A673 (cell line): Measurements from ENCODE around the gene MAN1A2. TPM values are rescaled to one million over a fixed set of nuclear protein-coding genes. Genes with fewer than 3 reads are reported as not detected.

Experiments
- BruUV-seq: library from RNA; stranded (reverse); fragments of 400-500 nt; replicated peaks from 2 replicates; lab custom pipeline; 2021; lab: Mats Ljungman, UMichigan
- CTCF ChIA-PET: fragments of 300-600 bp; sonication (Branson Sonifier 250); formaldehyde crosslinking; loops from one replicate; lab custom pipeline; 2022; ENCODE audit warnings: antibody characterized with exemption; lab: Charles Lee
- POLR2A ChIA-PET: fragments of 300-600 bp; sonication (Branson Sonifier 250); formaldehyde crosslinking; loops from one replicate; lab custom pipeline; 2022; ENCODE audit warnings: antibody characterized with exemption; ENCODE audit not compliant: low non-redundant PET; lab: Charles Lee
- DNase-seq: peaks from one replicate; pipeline ENCODE4 v3.0.0-alpha.2; 2015; ENCODE audit warnings: low spot score
- H3K27ac ChIP-seq: fragments of 200-600 bp; sonication (generic); 2 replicates; pipeline ENCODE4 v1.5.1; 2016; ENCODE audit warnings: mixed run types, low read depth, mild to moderate bottlenecking, mixed read lengths, antibody characterized with exemption, low read length; ENCODE audit not compliant: poor library complexity, severe bottlenecking
- H3K27me3 ChIP-seq: fragments of 200-600 bp; sonication (generic); replicated peaks from 2 replicates; pipeline ENCODE4 v1.6.1; 2017; ENCODE audit warnings: mixed run types, low read depth, mild to moderate bottlenecking, mixed read lengths, antibody characterized with exemption, low read length; ENCODE audit not compliant: insufficient read depth, poor library complexity
- H3K36me3 ChIP-seq: fragments of 200-600 bp; sonication (generic); 2 replicates; pipeline ENCODE4 v1.6.1; 2016; ENCODE audit warnings: mixed run types, mild to moderate bottlenecking, mixed read lengths, antibody characterized with exemption, low read length; ENCODE audit not compliant: insufficient read depth, poor library complexity, severe bottlenecking
- H3K4me1 ChIP-seq: fragments of 200-600 bp; sonication (generic); 2 replicates; pipeline ENCODE4 v1.6.1; 2017; ENCODE audit warnings: mixed run types, mild to moderate bottlenecking, mixed read lengths, antibody characterized with exemption, low read length; ENCODE audit not compliant: insufficient read depth, poor library complexity, severe bottlenecking
- H3K4me3 ChIP-seq: fragments of 200-600 bp; sonication (generic); 2 replicates; pipeline ENCODE4 v1.5.1; 2016; ENCODE audit warnings: low read depth, mixed run types, mild to moderate bottlenecking, mixed read lengths, low read length; ENCODE audit not compliant: poor library complexity, severe bottlenecking
- H3K9me3 ChIP-seq: fragments of 200-600 bp; sonication (generic); 2 replicates; pipeline ENCODE4 v1.6.1; 2016; ENCODE audit warnings: mixed run types, low read depth, mild to moderate bottlenecking, mixed read lengths, antibody characterized with exemption, low read length; ENCODE audit not compliant: poor library complexity, severe bottlenecking
- CTCF ChIP-seq: fragments of 300-800, 200-600 bp; sonication (generic); conservative IDR thresholded peaks from 2 replicates; pipeline ENCODE4 v1.5.1; 2017; ENCODE audit warnings: low read depth, mild to moderate bottlenecking, antibody characterized with exemption, low read length, moderate library complexity, mixed read lengths
- EZH2 ChIP-seq: fragments of 200-600 bp; sonication (generic); IDR thresholded peaks from 2 replicates; pipeline ENCODE4 v1.6.1; 2017; ENCODE audit warnings: borderline replicate concordance, low read depth, mild to moderate bottlenecking, mixed read lengths, antibody characterized with exemption, low read length; ENCODE audit not compliant: poor library complexity, severe bottlenecking
- intact Hi-C: fragments of 100-400 bp; cut with micrococcal nuclease; formaldehyde crosslinking; loops from one replicate; pipeline ENCODE4 v1.10.0; 2022; ENCODE audit not compliant: unreplicated experiment
- total RNA-seq: library from RNA; stranded (reverse); gene quantifications from 2 replicates; pipeline ENCODE4 v1.2.3, GENCODE V29; 2021

The MAN1A2 gene
- total RNA-seq, 1 experiment from 2014 or later: 31.8 TPM

GRCh38 chr1:117359561-117360289, 7.5 kb upstream of the MAN1A2 start:
- POLR2A ChIA-PET: no interaction called here
- Histone ChIP-seq H3K27me3 (no peaks in the 10 kb centered on the region), H3K9me3 (no peaks in the 10 kb centered on the region), H3K27ac (no peak overlapping the region), H3K4me3 (no peak overlapping the region), H3K36me3 (no peaks in the 10 kb centered on the region), H3K4me1 (no peaks in the 10 kb centered on the region)
- CTCF ChIA-PET: no interaction called here
- DNase-seq: no peak
- TF ChIP-seq EZH2 (no peak), CTCF (no peak)
- intact Hi-C loops: no loop called here
- BruUV-seq: no TSS peak

- Histone ChIP-seq H3K9me3 (no peaks in the 10 kb centered on the region), H3K4me1 (peaks cover 9% of the 10 kb centered on the region), H3K36me3 (no peaks in the 10 kb centered on the region), H3K4me3 (no peak overlapping the region), H3K27me3 (no peaks in the 10 kb centered on the region), H3K27ac (no peak overlapping the region)
- intact Hi-C loops: no loop called here
- no peak for TF ChIP-seq EZH2
- TF ChIP-seq CTCF: no peak
- ChIA-PET CTCF (no interaction called here), POLR2A (no interaction called here)
- no peak for DNase-seq
- no TSS peak for BruUV-seq
Observed at GRCh38 chr1:117362986-117363385, 4.3 kb upstream of the MAN1A2 start.

- Histone ChIP-seq H3K36me3 (no peaks in the 10 kb centered on the region), H3K4me1 (peaks cover 9% of the 10 kb centered on the region), H3K27me3 (no peaks in the 10 kb centered on the region), H3K27ac (no peak overlapping the region), H3K4me3 (no peak overlapping the region), H3K9me3 (no peaks in the 10 kb centered on the region)
- no TSS peak for BruUV-seq
- intact Hi-C loops: no loop called here
- CTCF ChIA-PET: no interaction called here
- TF ChIP-seq CTCF (no peak), EZH2 (no peak)
- no peak for DNase-seq
- POLR2A ChIA-PET: no interaction called here
Observed at GRCh38 chr1:117363571-117364048, 3.6 kb upstream of the MAN1A2 start.
